GM12892 (cell line): Measurements from ENCODE around the gene C3.

Experiments used
- POLR2A ChIP-seq: IDR thresholded peaks from 2 replicates; pipeline ENCODE4 v1.6.1; 2011; ENCODE audit warnings: low read depth, low read length, control low read depth
- POLR2AphosphoS5 ChIP-seq: IDR thresholded peaks from 2 replicates; pipeline ENCODE4 v1.6.1; 2011; ENCODE audit warnings: low read depth, low read length, control low read depth
- TAF1 ChIP-seq: IDR thresholded peaks from 2 replicates; pipeline ENCODE4 v1.6.1; 2011; ENCODE audit warnings: low read depth, mild to moderate bottlenecking, control low read depth, low read length, borderline replicate concordance

DNA sequence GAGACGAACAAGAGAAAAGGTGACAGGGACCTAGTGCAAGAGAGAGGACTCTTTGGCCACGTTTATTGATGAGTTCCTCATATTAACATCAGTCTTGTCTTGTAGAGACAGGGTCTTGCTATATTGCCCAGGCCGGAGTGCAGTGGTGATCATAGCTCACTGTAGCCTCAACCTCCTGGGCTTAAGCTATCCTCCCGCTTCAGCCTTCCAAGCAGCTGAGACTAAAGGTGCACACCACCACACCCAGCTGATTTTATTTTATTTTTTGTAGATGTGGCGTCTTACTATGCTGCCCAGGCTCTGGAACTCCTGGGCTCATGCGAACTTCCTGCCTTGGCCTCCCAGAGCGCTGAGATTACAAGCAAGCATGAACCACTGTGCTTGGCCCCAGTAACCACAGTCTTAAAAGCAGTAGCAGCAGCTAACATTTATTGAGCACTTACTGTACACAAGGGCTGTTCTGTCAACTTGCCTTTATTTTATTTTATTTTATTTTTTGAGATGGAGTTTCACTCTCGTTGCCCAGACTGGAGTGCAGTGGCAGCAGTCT is 47.9 kb upstream of the C3 start:
- TF ChIP-seq POLR2A (no peak), TAF1 (no peak), POLR2AphosphoS5 (no peak)
